HCT116 (cell line): ENCODE results near the gene ANO8. TPM values are rescaled to one million over a fixed set of nuclear protein-coding genes. Genes with fewer than 3 reads are reported as not detected.

Experiments
- ATAC-seq: fragments of 200-7000 bp; cut with Tn5 transposase; 2 replicates; pipeline ENCODE4 v1.9.1; 2020; ENCODE audit warnings: mild to moderate bottlenecking, moderate library complexity
- BruUV-seq: library from RNA; stranded (reverse); fragments of 400-500 nt; replicated peaks from 2 replicates; lab custom pipeline; 2021; lab: Mats Ljungman, UMichigan
- CTCF ChIA-PET: fragments of 300-600 bp; sonication (Branson Sonifier 250); formaldehyde crosslinking; loops from one replicate; lab custom pipeline; 2021; ENCODE audit warnings: antibody characterized with exemption; lab: Charles Lee
- POLR2A ChIA-PET: fragments of 300-600, 350-600 bp; sonication (Branson Sonifier 250); formaldehyde crosslinking; loops from one replicate; lab custom pipeline; 2021; ENCODE audit warnings: antibody characterized with exemption; lab: Charles Lee
- RAD21 ChIA-PET, 2 experiments: fragments of 300-600 bp; sonication (Branson Sonifier 250); formaldehyde crosslinking; loops; one replicate each; lab custom pipeline; 2023; ENCODE audit warnings: low total read pairs in 2 of 2; ENCODE audit not compliant: uncharacterized antibody in 2 of 2, unreplicated experiment in 2 of 2, low non-redundant PET in 1 of 2; lab: Charles Lee
- DNase-seq: peaks from one replicate; pipeline ENCODE4 v3.0.0-alpha.2; 2010; ENCODE audit warnings: low read depth, low spot score
- H2AFZ ChIP-seq: fragments of 200-600 bp; shearing (Covaris generic), sonication (generic); 2 replicates; pipeline ENCODE4 v1.6.1; 2017; ENCODE audit warnings: low read depth, mixed run types, mixed read lengths, antibody characterized with exemption, low read length; ENCODE audit not compliant: poor library complexity, severe bottlenecking
- H3K27ac ChIP-seq: 2 replicates; pipeline ENCODE4 v1.5.1; 2012; ENCODE audit warnings: low read depth, low read length
- H3K27me3 ChIP-seq: fragments of 200-600 bp; sonication (generic); 2 replicates; pipeline ENCODE4 v1.6.1; 2016; ENCODE audit warnings: mixed run types, low read length, mixed read lengths; ENCODE audit not compliant: insufficient read depth
- H3K36me3 ChIP-seq, 2 experiments: fragments of 200-500 bp in 1 of 2; fragments of 200-600 bp in 1 of 2; sonication (Bioruptor generic) in 1 of 2; sonication (generic) in 1 of 2; 2 replicates each; pipeline versions ENCODE4 v1.5.1 to v1.6.1; 2014 to 2016; ENCODE audit warnings: low read length in 2 of 2, inconsistent platforms in 1 of 2, mixed read lengths in 1 of 2, mixed run types in 1 of 2; ENCODE audit not compliant: insufficient read depth in 2 of 2, control insufficient read depth in 1 of 2
- H3K4me1 ChIP-seq, 2 experiments: fragments of 200-600 bp in 1 of 2; sonication (generic) in 1 of 2; 2 replicates each; pipeline versions ENCODE4 v1.5.1 to v1.6.1; 2012 to 2017; ENCODE audit warnings: low read length in 2 of 2, inconsistent platforms in 1 of 2, mild to moderate bottlenecking in 1 of 2, mixed read lengths in 1 of 2, mixed run types in 1 of 2, moderate library complexity in 1 of 2; ENCODE audit not compliant: insufficient read depth in 2 of 2, control insufficient read depth in 1 of 2
- H3K4me2 ChIP-seq: fragments of 200-600 bp; sonication (generic); 2 replicates; pipeline ENCODE4 v1.6.1; 2017; ENCODE audit warnings: mixed run types, low read length, mixed read lengths
- H3K4me3 ChIP-seq, 2 experiments: fragments of 200-600 bp in 1 of 2; sonication (generic) in 1 of 2; replicated peaks in 1 of 2; 2 replicates each; pipeline ENCODE4 v1.5.1; 2011 to 2016; ENCODE audit warnings: low read length in 2 of 2, control low read depth in 1 of 2, low read depth in 1 of 2, mild to moderate bottlenecking in 1 of 2, mixed read lengths in 1 of 2, mixed run types in 1 of 2
- H3K79me2 ChIP-seq: fragments of 200-600 bp; sonication (generic); 2 replicates; pipeline ENCODE4 v1.6.1; 2017; ENCODE audit warnings: mild to moderate bottlenecking, mixed run types, low read length, moderate library complexity, mixed read lengths; ENCODE audit not compliant: insufficient read depth
- H3K9ac ChIP-seq: fragments of 200-600 bp; sonication (generic); 2 replicates; pipeline ENCODE4 v1.6.1; 2016; ENCODE audit warnings: low read length, mixed read lengths
- H3K9me2 ChIP-seq: fragments of 200-600 bp; sonication (generic), shearing (Covaris generic); 2 replicates; pipeline ENCODE4 v1.6.1; 2017; ENCODE audit warnings: mixed run types, mild to moderate bottlenecking, moderate library complexity; ENCODE audit not compliant: insufficient read depth
- H3K9me3 ChIP-seq, 2 experiments: fragments of 200-500 bp in 1 of 2; fragments of 200-600 bp in 1 of 2; sonication (Bioruptor generic) in 1 of 2; sonication (generic) in 1 of 2; 2 replicates each; pipeline ENCODE4 v1.6.1; 2014 to 2017; ENCODE audit warnings: low read length in 2 of 2, mixed read lengths in 2 of 2, inconsistent platforms in 1 of 2, low read depth in 1 of 2, mild to moderate bottlenecking in 1 of 2, mixed run types in 1 of 2, moderate library complexity in 1 of 2; ENCODE audit not compliant: control insufficient read depth in 1 of 2, insufficient read depth in 1 of 2
- H4K20me1 ChIP-seq: fragments of 200-600 bp; sonication (generic), shearing (Covaris generic); 2 replicates; pipeline ENCODE4 v1.6.1; 2017; ENCODE audit warnings: mixed run types, mild to moderate bottlenecking, moderate library complexity; ENCODE audit not compliant: insufficient read depth
- ATF3 ChIP-seq: IDR thresholded peaks from 2 replicates; pipeline ENCODE4 v1.6.1; 2012
- CBX3 ChIP-seq: IDR thresholded peaks from 2 replicates; pipeline ENCODE4 v1.6.1; 2012; ENCODE audit warnings: low read depth
- CTCF ChIP-seq, 3 experiments: fragments of 200-600 bp in 1 of 3; sonication (generic) in 1 of 3; IDR thresholded peaks in 2 of 3; conservative IDR thresholded peaks in 1 of 3; 2 replicates each; pipeline ENCODE4 v1.5.1; 2012 to 2017; ENCODE audit warnings: low read depth in 2 of 3, low read length in 2 of 3, antibody characterized with exemption in 1 of 3, borderline replicate concordance in 1 of 3, control low read depth in 1 of 3, mild to moderate bottlenecking in 1 of 3, mixed read lengths in 1 of 3, mixed run types in 1 of 3, moderate library complexity in 1 of 3; ENCODE audit not compliant: insufficient read depth in 1 of 3
- EZH2 ChIP-seq: fragments of 200-600 bp; sonication (generic); IDR thresholded peaks from 2 replicates; pipeline ENCODE4 v1.6.1; 2017; ENCODE audit warnings: antibody characterized with exemption, mixed run types
- EZH2phosphoT487 ChIP-seq: fragments of 200-600 bp; IDR thresholded peaks from 2 replicates; pipeline ENCODE4 v1.6.1; 2018; ENCODE audit warnings: antibody characterized with exemption, borderline replicate concordance
- FOSL1 ChIP-seq: IDR thresholded peaks from 2 replicates; pipeline ENCODE4 v1.6.1; 2012; ENCODE audit warnings: low read depth
- JUND ChIP-seq: IDR thresholded peaks from 2 replicates; pipeline ENCODE4 v1.6.1; 2012
- MAX ChIP-seq: IDR thresholded peaks from 2 replicates; pipeline ENCODE4 v1.6.1; 2012
- POLR2A ChIP-seq: IDR thresholded peaks from 2 replicates; pipeline ENCODE4 v1.7.0; 2011; ENCODE audit warnings: borderline replicate concordance; ENCODE audit not compliant: insufficient read depth, insufficient read length; ENCODE audit errors: extremely low read depth
- POLR2AphosphoS5 ChIP-seq: IDR thresholded peaks from 2 replicates; pipeline ENCODE4 v1.6.1; 2011; ENCODE audit warnings: mild to moderate bottlenecking, low read depth, low read length, moderate library complexity
- REST ChIP-seq: IDR thresholded peaks from 2 replicates; pipeline ENCODE4 v1.6.1; 2012; ENCODE audit warnings: low read depth
- SIN3A ChIP-seq: IDR thresholded peaks from 2 replicates; pipeline ENCODE4 v1.6.1; 2012; ENCODE audit warnings: low read depth
- SP1 ChIP-seq: IDR thresholded peaks from 2 replicates; pipeline ENCODE4 v1.6.1; 2012; ENCODE audit warnings: low read depth
- TCF7L2 ChIP-seq: IDR thresholded peaks from 2 replicates; pipeline ENCODE4 v1.7.0; 2011; ENCODE audit warnings: borderline replicate concordance, inconsistent platforms; ENCODE audit not compliant: insufficient read depth, insufficient read length; ENCODE audit errors: extremely low read depth
- YY1 ChIP-seq: IDR thresholded peaks from 2 replicates; pipeline ENCODE4 v1.6.1; 2011; ENCODE audit warnings: low read length, low read depth, moderate library complexity, mild to moderate bottlenecking; ENCODE audit not compliant: insufficient replicate concordance; ENCODE audit errors: extremely low read depth
- ZBTB33 ChIP-seq: IDR thresholded peaks from 2 replicates; pipeline ENCODE4 v1.6.1; 2011; ENCODE audit warnings: mild to moderate bottlenecking, low read length, moderate library complexity; ENCODE audit not compliant: insufficient replicate concordance; ENCODE audit errors: extremely low read depth
- ZFX ChIP-seq: fragments of 450-650 bp; IDR thresholded peaks from 2 replicates; pipeline ENCODE4 v1.6.1; 2017
- ZNF274 ChIP-seq: fragments of 200-500 bp; sonication (Bioruptor generic); IDR thresholded peaks from 2 replicates; pipeline ENCODE4 v1.6.1; 2014; ENCODE audit warnings: mild to moderate bottlenecking, low read depth, low read length, inconsistent platforms
- intact Hi-C: fragments of 100-400 bp; cut with micrococcal nuclease; formaldehyde crosslinking; loops from 2 replicates; pipeline ENCODE4 v1.10.0; 2022
- total RNA-seq: library from RNA; stranded (reverse); gene quantifications from one replicate; pipeline ENCODE4 v1.2.1, GENCODE V29; 2021; ENCODE audit not compliant: unreplicated experiment

ANO8 gene
- total RNA-seq, 1 experiment from 2014 or later: 22.9 TPM

- H3K36me3 ChIP-seq: peaks cover 14 to 18% of the 10 kb centered on the region in 2 experiments; a peak in 3 of 4 replicates
- TF ChIP-seq ZBTB33 (no peak), MAX (no peak), FOSL1 (no peak), JUND (no peak), EZH2phosphoT487 (no peak), CTCF (IDR thresholded peaks at IDR 0.05 in 2 of 3, conservative IDR thresholded peaks at IDR 0.05 in 1 of 3; ENCODE audit: borderline replicate concordance in 1 of 3, insufficient read depth in 1 of 3, low read depth in 2 of 3, low read length in 2 of 3) (no peak), YY1 (no peak), ZFX (no peak), SIN3A (no peak), REST (no peak), ATF3 (no peak), CBX3 (no peak), POLR2AphosphoS5 (no peak), POLR2A (no peak), SP1 (no peak), TCF7L2 (no peak), ZNF274 (no peak), EZH2 (no peak)
- RAD21 ChIA-PET: no interaction called here
- no peaks in the 10 kb centered on the region for H3K9me3 ChIP-seq
- H3K4me1 ChIP-seq: peaks cover 13 to 21% of the 10 kb centered on the region in 2 experiments
- H3K4me2 ChIP-seq: no peak overlapping the region
- no peaks in the 10 kb centered on the region for H3K27me3 ChIP-seq
- H3K27ac ChIP-seq: no peak overlapping the region
- H3K4me3 ChIP-seq: no peak overlapping the region
- H2AFZ ChIP-seq: no peak overlapping the region
- no peak overlapping the region for H3K9ac ChIP-seq
- intact Hi-C loops: no loop called here
- POLR2A ChIA-PET: no interaction called here
- DNase-seq: no peak
- no peaks in the 10 kb centered on the region for H4K20me1 ChIP-seq
- H3K79me2 ChIP-seq: no peaks in the 10 kb centered on the region; the same call in 1 of the 2 replicates
- CTCF ChIA-PET: no interaction called here
- no TSS peak for BruUV-seq
- no peaks in the 10 kb centered on the region for H3K9me2 ChIP-seq
- ATAC-seq: no peak
These were observed 14.2 kb downstream of the ANO8 start for GRCh38 chr19:17320435-17320834.
